SK-N-SH (cell line): ENCODE data around the gene MYO9B.

Experiments used
- GATA2 ChIP-seq: sonication (generic); formaldehyde crosslinking; IDR thresholded peaks from 2 replicates; pipeline ENCODE4 v1.5.0; 2020; ENCODE audit warnings: mild to moderate bottlenecking, missing genetic modification reagents
- POLR2AphosphoS5 ChIP-seq: IDR thresholded peaks from 2 replicates; pipeline ENCODE4 v1.6.1; 2012; ENCODE audit warnings: low read depth, low read length
- TF ChIP-seq, protein P1 (sequence below): fragments of 200-600 bp; sonication (generic); IDR thresholded peaks from 2 replicates; pipeline ENCODE4 v1.6.1; 2017; ENCODE audit warnings: antibody characterized with exemption, mild to moderate bottlenecking, moderate library complexity
- TF ChIP-seq, protein P2 (sequence below): IDR thresholded peaks from 2 replicates; pipeline ENCODE4 v1.4.0; 2012; ENCODE audit warnings: low read depth

DNA sequence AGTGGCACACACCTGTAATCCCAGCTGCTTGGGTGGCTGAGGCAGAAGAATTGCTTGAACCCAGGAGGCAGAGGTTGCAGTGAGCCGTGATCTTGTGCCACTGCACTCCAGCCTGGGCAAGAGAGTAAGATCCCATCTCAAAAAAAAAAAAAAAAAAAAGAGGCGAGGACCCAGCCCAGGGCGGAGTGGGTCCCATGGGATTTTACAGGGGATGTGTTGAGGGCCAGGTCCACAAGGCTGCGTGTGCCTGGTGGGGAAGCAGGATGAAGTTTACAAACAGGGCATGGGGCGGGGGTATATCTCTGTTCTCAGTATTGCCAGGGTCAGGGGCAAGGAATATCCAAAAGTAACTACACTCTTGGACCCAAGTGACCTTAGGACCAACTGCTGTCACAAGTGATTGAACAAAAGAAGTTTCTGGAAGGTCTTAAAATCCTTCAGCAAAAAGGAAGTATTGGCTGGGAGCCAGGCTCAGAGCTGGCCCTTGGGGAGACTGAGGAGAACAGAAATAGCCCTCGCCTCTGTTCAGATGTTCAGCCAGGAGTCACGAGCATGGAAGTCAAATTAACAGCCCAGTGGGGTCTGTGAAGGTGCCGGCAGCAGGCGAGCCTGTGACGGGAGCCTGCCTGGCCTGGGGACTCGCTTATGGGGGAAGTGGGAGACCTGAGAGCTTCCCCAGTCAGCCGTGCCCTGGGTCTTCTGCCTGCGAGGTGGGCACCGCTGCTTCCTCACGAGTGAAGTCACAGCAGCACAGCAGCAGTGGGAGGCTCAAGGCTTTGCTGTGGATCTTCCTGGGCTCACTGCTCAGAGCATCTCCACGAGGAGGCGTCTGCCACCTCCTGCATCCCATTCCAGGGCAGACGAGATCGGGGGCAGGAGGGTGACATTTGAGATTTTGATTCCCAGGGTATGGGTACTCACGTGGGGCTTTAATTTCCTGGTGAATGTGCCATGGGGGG, 6.4 kb downstream of the MYO9B start:
- TF ChIP-seq, protein P1, sequence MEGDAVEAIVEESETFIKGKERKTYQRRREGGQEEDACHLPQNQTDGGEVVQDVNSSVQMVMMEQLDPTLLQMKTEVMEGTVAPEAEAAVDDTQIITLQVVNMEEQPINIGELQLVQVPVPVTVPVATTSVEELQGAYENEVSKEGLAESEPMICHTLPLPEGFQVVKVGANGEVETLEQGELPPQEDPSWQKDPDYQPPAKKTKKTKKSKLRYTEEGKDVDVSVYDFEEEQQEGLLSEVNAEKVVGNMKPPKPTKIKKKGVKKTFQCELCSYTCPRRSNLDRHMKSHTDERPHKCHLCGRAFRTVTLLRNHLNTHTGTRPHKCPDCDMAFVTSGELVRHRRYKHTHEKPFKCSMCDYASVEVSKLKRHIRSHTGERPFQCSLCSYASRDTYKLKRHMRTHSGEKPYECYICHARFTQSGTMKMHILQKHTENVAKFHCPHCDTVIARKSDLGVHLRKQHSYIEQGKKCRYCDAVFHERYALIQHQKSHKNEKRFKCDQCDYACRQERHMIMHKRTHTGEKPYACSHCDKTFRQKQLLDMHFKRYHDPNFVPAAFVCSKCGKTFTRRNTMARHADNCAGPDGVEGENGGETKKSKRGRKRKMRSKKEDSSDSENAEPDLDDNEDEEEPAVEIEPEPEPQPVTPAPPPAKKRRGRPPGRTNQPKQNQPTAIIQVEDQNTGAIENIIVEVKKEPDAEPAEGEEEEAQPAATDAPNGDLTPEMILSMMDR, result no peak
- TF ChIP-seq GATA2 (no peak), POLR2AphosphoS5 (no peak)
- TF ChIP-seq, protein P2, sequence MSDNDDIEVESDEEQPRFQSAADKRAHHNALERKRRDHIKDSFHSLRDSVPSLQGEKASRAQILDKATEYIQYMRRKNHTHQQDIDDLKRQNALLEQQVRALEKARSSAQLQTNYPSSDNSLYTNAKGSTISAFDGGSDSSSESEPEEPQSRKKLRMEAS, result no peak
